HG02852 (cell line): ENCODE data around the gene MLLT1.

Experiments used
- ATAC-seq: cut with Tn5 transposase; IDR thresholded peaks from one replicate; pipeline ENCODE4 v1.9.1; 2021; ENCODE audit warnings: mild to moderate bottlenecking, moderate library complexity; ENCODE audit not compliant: unreplicated experiment

The MLLT1 gene

GRCh38 chr19:6236310-6237291, 43.2 kb downstream of the MLLT1 start:
- ATAC-seq, result no peak

GRCh38 chr19:6235031-6235951, 44.5 kb downstream of the MLLT1 start:
- ATAC-seq, result no peak

GRCh38 chr19:6234527-6234926, 45.2 kb downstream of the MLLT1 start:
- no peak for ATAC-seq

- no peak for ATAC-seq
These were observed 45.8 kb downstream of the MLLT1 start for GRCh38 chr19:6233827-6234511.

DNA sequence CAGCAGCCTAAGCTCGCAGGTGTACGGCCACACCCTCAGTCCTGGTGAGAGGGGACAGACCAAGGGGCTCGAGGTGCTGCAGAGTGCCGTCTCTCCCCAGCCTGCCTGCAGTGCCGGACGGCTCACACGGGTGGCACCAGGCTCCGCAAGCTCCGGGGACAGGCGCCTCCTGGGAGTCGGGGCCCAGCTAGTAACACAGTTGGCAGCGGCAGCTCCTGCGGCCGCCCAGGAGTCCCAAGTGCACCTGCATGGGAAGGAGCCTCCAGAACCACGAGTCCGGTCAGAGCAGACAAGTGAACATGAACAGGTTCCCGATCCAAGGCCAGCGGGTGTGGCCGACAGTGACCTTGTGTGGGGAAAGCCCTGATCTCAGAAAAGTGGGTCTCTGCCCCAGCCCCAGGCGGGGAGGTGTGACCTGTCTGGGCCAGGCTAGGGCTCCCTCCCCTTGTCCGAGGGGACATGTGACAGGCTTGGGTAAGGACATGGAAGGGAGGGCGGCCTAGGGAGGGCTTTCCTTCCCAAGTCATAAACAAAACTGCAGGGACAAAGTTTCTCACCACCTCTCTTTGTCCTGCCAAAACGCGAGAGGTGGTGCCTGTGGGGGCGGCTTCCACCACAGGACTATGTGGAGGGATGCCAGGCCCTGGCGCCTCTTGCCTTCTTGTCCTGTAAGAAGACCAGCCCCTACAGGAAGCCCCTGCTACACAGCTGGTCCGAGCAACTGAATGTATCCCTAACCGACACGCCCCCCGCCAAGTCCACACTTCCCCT, 46.5 kb downstream of the MLLT1 start:
- no peak for ATAC-seq

- ATAC-seq, result no peak
These were observed 47.1 kb downstream of the MLLT1 start for GRCh38 chr19:6232601-6233055.

GRCh38 chr19:6230991-6231448, 48.8 kb downstream of the MLLT1 start:
- ATAC-seq, result no peak

GRCh38 chr19:6229951-6230712, 49.6 kb downstream of the MLLT1 start:
- ATAC-seq, result no peak

DNA sequence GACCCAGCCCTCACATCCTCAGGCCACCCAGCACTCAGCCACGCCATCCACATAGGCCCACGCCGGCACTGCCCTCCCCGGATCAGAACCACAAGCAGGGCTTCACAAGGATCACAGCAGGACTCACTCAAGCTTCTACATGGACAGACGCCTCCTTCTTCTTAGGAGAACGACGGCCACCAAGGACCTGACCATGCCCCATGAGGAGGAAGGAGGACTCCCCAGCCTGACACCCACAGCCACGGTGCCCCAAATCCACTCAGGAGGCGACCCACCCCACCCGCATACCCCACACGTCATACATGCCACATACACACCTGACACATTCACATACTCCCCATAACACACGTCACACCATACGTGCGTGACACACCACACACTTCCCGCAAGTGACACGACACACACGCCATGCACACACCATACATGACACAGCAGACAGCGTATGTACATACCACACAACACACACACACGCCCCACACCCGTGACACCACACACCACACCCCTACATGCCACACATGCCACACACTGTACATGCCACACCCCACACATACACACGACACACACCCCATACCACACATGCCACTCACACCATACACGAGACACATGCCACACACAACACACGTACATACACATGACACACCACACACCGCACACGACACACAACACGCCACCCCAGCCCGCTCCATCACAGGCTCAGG, 50.4 kb downstream of the MLLT1 start:
- no peak for ATAC-seq

DNA sequence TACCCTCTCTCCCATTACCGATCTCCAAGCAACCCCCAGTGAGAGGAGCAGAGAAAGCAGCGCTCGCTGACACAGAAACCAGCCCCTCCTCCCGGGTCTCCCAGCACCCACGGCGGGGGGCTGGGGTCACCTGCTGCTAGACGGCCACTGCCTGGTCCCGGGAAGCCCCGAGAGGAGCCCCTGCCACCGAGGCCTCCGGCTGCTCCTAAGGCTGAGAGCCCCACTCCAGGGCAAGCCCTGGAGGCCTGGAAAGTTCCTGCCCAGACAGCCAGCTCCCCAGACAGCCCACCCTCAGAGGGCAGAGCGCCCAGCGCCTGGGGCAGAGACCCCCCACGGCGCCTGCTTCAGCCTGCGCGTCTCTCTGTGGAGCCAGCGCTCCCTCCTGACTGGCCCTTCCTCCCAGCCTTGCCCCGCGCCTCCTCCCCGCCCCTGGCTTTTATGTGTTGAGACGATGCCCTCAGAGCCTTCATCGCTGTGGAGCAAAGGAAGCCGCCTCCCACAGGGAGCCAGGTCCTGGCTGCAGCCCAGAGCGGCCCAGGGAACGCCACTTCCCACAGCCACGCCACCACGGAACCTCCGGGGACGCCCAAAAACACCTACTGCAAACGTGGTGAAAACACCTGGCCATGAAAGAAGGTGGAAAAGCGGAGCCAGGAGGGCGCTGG, 51.1 kb downstream of the MLLT1 start:
- no peak for ATAC-seq

GRCh38 chr19:6227936-6228325, 51.8 kb downstream of the MLLT1 start:
- no peak for ATAC-seq

DNA sequence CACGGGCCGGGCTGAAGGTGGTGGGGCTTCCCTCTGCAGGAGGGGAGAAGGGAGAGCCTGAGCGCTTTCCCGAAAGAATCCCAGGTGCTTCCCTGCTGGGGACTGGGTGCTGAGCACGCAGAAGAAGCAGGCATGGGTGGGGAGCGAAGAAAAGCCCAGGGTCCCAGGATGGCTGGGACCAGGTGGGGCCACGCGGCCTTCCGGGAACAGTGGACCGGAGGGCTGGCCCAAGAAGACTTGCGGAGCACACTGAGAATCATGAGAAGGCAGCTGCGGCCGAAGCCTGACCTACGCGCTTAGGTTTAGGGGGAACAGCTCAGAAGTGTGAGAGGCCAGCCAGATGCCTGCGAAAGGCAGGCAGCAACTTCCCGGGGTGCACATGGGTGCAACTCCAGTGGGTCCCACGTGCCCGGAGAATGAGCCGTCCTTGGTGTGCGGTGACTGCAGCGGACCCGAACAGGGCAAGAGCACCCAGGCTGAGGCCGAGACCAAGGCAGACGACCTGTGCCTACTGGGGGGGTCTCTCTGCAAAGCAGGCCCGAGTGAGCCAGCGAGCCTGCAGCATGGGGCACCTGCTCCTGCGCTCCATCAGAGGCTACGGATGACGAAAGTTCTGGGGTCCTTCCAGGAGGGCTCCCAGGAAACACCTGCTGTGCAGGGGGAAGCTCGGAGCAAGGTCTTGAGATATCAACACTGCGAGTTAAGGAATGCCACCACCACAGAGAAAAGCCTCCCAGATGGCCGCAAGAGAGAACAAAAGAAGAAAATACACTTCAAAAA, 52.4 kb downstream of the MLLT1 start:
- ATAC-seq, result no peak

GRCh38 chr19:6226444-6227155, 53.2 kb downstream of the MLLT1 start:
- ATAC-seq, result no peak

GRCh38 chr19:6226012-6226411, 53.8 kb downstream of the MLLT1 start:
- no peak for ATAC-seq

- no peak for ATAC-seq
These were observed 54.4 kb downstream of the MLLT1 start for GRCh38 chr19:6225232-6225865.

GRCh38 chr19:6224308-6224675, 55.5 kb downstream of the MLLT1 start:
- no peak for ATAC-seq
